NCI-H524 (cell line): Measurements from ENCODE around the gene TOP2A.
A peak's percentile ranks its signal among the peaks of the same experiment; 100 is the strongest.
"Not testable (repeated sequence)": the region's sequence is repeated elsewhere in the genome, so short reads cannot be mapped to it uniquely, and the experiment has no call there.

ENCODE experiments used
- DNase-seq, 2 experiments: peaks; one replicate each; lab custom pipeline; 2025; lab: John Stamatoyannopoulos, UW

Gene TOP2A

DNA sequence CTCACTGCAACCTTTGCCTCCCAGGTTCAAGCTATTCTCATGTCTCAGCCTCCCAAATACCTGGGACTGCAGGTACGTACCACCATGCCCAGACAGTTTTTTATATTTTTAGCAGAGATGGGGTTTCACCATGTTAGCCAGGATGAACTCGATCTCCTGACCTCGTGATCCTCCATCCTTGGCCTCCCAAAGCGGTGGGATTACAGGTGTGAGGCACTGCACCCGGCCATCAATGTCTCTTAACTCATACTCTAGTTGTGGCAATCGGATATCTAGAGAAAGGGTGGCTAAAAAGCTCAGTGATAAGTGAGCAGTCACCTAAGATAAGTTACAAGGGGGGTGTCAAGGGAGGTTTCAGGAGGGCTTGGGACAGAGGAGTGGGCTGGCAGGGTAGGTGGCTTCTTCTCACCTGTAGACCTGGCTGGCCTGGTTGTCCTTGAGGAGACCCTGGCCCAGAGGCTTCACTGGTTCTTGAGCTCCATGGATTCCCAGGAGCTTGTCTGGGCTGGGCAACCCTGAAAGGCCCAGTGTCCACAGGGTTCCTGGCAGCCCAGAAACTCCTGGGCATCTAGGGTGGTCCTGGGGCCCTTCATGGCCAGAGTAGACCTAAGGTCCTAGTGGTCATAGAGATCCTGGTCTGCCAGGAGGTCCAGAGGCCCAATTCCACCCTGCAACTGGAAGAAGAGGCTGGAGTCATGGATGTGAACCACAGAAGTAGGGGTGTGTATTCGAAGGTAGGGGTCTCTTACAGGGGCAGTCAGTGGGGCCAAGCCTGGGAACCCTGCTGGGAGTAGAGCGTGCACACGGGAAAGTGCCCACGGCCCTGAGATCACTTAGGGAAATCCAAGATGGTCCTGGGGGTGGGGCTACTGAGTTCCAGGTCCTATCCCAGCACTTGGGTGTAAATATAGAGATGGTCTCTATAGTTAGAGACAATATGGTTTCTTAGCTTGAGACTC is 12.9 kb upstream of the TOP2A start:
- DNase-seq = no peak

DNA sequence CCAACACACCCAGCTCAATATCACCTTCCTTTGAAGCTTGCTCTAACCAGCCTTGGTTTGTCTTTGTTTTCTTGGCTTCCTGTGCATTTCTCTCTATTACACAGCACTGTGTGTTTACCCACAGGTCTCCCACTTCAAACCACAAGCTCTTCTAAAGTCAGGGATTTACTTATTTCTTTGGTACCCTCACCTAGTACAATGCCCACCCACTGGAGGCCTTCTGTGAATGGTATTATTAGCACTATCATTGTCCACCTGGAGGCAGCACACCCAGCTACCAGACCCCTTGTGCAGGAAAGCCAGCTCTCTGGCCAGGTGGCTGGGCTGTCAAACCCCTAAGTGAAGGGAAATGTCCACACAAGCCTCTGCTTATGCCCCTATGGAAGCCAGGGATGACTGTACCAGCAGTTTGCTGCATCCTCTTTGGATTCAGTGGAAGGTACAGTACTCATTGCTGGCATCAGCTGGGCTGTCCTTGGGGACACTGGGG is 9.4 kb upstream of the TOP2A start:
- DNase-seq = no peak

DNA sequence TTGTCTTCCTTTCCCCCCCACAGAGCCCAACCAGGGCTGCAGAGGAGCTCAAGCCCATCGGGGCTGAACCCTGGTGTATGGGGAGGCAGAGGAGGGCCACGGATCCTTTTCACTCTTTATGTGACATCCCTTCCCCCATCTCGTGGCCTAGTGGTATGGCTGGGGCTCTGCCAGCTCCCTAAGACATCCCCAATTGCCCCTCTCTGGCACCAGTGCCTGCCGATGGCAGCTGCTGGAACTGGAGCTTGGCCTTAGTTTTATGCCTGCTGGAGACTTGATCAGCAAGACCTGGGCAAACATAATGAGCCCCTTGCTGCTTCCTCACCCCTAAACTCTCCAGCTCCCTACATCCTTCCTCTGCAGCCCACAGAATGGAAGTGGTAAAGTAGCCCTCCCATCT is 8.0 kb upstream of the TOP2A start:
- DNase-seq = no peak

- DNase-seq = no peak
Observed at GRCh38 chr17:40422990-40423633, 5.4 kb upstream of the TOP2A start.

DNA sequence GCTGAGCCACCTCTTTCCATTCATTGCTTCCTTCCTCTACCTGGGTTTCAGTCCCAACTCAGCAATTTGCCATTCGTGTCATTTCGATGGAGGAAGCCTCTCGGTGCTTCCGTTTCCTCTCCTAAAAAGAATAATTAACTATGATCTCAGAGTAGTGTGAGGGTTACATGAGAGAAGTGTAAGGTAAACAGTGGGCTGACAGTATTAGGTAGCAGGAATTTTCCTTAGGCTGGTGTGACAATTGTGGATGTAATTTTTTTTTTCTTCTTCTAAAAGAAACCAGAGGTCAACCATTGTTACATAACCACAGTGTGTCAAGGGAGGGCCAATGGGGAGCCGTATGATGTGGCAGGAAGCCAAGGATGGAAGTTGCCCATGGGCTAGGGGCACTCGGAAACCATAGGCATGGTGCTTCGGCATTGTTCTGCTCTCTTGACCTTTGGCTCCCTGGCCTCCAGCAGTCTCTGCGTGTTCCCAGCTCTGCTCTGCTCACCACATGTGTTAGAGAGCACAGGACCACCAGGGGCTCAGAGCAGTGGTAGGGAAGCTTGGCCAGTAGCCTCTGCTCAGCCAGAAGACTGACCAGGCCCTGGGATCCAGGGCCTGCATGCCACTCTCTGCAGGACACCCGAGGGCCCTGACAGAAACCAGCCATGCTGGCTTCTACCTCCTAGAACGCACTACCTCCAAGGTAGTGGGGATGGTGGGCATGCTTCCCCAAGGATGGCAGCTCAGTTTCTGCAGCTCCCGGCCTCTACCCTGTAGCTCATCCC is 2.0 kb upstream of the TOP2A start:
- no peak for DNase-seq

DNA sequence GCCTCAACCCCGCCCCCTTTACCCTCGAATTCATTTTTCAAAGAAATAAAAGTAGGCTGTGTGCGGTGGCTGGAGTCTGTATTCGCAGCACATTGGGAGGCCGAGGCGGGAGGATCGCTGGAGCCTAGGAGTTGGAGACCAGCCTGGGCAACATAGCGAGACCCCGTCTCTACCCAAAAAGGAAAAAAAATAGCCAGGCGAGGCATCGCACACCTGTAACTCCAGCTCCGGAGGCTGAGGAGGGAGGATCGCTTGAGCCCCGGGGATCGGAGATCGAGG is 671 bp upstream of the TOP2A start:
- DNase-seq = no peak

- peak; percentile 55 to 67 for DNase-seq
Observed at GRCh38 chr17:40417258-40417608, 463 bp downstream of the TOP2A start.

DNA sequence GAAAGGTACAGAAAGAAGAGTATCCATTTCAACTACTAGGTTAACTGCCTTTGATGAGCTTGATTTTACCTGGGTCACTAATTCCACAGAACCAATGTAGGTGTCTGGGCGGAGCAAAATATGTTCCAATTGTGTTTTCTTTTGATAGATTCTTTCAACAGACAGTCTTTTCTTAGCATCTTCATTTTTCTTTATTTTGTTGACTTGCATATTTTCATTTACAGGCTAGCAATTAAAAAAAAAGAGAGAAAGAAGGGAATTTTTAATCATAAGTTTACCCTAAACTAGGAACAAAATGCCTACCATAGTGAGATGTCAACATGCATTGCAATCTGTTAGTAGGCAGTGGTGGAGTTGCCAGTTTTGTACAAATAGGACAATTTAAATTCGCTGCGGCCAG is 1.0 kb downstream of the TOP2A start:
- DNase-seq = no peak

DNA sequence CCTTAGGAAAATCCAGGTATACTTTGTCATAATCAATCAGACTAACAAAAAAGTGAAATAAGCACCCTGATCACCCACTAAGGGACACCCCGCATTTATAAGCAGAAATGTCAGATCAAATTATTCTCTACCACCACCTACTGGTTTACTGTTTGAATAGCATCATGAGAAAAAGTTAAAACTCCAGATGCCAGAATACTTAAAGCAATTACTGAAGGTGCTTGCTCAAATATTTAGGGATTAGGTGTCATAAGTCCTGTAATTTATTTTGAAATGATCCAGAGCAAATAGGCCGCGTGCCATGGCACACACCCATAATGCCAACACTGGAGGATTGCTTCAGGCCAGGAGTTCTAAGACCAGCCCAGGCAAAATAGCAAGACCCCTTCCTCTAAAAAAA is 2.3 kb downstream of the TOP2A start:
- DNase-seq = peak; percentile 67 to 85

- DNase-seq = not testable (repeated sequence)
Observed at GRCh38 chr17:40414312-40414711, 3.4 kb downstream of the TOP2A start.

- DNase-seq = no peak
Observed at GRCh38 chr17:40412880-40413279, 4.8 kb downstream of the TOP2A start.

GRCh38 chr17:40411821-40412220 is 5.9 kb downstream of the TOP2A start:
- no peak for DNase-seq

- no peak for DNase-seq
Observed at GRCh38 chr17:40410082-40410481, 7.6 kb downstream of the TOP2A start.

DNA sequence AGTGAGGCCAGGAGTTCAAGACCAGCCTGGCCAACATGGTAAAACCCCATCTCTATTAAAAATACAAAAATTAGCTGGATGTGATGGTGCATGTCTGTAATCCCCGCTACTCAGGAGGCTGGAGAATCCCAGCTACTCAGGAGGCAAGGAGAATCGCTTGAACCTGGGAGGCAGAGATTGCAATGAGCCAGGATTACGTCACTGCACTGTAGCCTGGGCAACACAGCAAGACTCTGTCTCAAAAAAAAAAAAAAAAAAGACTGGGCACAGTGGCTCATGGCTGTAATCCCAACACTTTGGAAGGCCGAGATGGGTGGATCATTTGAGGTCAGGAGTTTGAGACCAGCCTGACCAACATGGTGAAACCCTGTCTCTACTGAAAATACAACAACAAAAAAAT is 8.2 kb downstream of the TOP2A start:
- DNase-seq = not testable (repeated sequence)

DNA sequence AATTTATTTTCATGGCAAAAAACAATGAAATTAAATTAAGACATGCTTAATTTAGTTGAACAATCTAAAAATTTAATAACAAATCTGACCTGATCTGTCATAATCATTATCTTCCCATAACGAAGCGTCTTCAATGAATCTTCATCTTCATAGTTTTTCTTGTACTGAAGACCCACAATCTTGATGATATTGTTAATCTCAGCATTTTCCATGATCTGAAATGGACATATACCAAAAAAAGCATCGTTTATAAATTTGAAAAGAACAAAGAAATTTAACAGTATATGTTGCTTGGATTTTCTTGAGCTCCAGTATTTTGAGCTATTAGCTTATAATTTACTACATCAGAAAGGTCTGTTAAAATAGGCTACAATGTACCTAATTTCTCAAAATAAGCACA is 10.2 kb downstream of the TOP2A start:
- no peak for DNase-seq

DNA sequence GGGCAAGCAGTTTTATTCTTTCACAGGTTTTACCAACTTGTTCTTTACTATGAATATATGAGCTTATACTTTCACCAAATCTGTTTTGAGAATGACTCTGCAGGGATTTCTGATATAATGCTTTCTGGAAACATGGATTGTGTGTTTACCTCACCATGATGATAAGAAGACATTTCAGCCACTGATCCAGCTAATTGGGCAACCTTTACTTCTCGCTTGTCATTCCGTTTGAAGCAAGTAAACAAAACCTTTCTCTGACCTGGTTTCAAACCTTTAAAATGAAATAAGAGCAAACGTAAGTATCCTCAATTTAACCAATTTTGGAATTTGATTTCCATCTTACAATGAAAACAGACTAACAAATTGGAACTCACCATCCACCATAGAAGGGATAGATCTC is 13.7 kb downstream of the TOP2A start:
- DNase-seq = no peak

- no peak for DNase-seq
Observed at GRCh38 chr17:40402668-40403067, 15.0 kb downstream of the TOP2A start.

GRCh38 chr17:40399185-40399584 is 18.5 kb downstream of the TOP2A start:
- DNase-seq = peak in 1 of 2 experiments; percentile 59

- not testable (repeated sequence) for DNase-seq
Observed at GRCh38 chr17:40386555-40386954, 31.1 kb downstream of the TOP2A start.

DNA sequence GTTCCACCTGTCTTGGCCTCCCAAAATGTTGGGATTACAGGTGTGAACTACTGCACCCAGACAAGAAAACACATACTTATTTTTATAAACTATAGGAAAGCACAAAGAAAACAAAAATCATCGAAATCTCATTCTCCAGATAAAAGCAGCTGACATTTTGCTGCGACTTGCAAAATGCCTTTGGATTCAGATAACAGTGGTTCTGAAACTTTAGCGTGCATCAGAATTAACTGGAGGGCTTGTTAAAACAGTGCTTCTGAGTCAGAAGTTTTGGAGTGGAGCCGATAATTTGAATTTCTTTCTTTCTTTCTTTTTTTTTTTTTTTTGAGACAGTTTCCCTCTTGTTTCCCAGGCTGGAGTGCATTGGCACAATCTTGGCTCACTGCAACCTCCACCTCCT is 35.4 kb downstream of the TOP2A start:
- DNase-seq = no peak

DNA sequence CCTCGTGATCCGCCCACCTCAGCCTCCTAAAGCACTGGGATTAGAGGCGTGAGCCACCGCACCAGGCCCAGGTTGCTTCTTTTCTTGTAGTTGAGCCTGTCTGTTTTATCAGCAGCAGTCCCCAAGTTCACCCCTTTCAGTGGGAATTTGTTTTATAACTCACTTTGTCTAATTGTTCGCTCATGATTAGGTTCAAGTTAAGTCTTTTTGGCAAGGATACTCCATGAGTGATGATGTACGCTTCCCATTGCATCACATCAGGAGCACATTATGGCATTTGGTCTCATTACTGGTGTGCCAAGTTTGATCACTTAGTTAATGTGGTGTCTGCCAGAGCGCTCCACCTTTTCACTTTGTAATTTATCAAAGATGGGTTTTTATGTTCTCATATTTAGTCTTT is 38.7 kb downstream of the TOP2A start:
- DNase-seq = no peak

DNA sequence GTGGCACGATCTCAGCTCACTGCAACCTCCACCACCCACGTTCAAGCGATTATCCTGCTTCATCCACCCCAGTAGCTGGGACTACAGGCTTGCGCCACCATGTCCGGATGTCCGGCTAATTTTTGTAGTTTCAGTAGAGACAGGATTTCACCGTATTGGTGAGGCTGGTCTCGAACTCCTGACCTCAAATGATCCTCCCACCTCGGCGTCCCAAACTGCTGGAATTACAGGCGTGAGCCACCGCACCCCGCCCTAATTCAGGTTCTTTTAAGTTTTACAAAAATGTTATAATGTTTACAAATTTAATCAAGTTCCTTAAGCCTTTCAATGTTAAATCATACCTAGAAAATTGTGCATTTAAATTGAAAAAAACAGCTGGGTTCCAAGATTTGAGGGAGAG is 39.9 kb downstream of the TOP2A start:
- no peak for DNase-seq

DNA sequence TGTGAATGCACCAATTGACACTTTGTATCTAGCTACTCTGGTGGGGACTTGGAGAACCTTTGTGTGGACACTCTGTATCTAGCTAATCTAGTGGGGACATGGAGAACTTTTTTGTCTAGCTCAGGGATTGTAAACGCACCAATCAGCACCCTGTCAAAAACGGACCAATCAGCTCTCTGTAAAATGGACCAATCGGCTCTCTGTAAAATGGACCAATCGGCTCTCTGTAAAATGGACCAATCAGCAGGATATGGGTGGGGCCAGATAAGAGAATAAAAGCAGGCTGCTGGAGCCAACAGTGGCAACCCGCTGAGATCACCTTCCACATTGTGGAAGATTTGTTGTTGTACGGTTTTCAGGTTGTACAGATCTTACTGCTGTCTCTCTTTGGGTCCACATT is 41.2 kb downstream of the TOP2A start:
- not testable (repeated sequence) for DNase-seq
